ENCODE results near the gene ADA. TPM values are rescaled to one million over a fixed set of nuclear protein-coding genes. Genes with fewer than 3 reads are reported as not detected.

The ADA gene
- total RNA-seq, 6 donors from 2014 or later: 5.0 to 9.4 (median 7.2) TPM

DNA sequence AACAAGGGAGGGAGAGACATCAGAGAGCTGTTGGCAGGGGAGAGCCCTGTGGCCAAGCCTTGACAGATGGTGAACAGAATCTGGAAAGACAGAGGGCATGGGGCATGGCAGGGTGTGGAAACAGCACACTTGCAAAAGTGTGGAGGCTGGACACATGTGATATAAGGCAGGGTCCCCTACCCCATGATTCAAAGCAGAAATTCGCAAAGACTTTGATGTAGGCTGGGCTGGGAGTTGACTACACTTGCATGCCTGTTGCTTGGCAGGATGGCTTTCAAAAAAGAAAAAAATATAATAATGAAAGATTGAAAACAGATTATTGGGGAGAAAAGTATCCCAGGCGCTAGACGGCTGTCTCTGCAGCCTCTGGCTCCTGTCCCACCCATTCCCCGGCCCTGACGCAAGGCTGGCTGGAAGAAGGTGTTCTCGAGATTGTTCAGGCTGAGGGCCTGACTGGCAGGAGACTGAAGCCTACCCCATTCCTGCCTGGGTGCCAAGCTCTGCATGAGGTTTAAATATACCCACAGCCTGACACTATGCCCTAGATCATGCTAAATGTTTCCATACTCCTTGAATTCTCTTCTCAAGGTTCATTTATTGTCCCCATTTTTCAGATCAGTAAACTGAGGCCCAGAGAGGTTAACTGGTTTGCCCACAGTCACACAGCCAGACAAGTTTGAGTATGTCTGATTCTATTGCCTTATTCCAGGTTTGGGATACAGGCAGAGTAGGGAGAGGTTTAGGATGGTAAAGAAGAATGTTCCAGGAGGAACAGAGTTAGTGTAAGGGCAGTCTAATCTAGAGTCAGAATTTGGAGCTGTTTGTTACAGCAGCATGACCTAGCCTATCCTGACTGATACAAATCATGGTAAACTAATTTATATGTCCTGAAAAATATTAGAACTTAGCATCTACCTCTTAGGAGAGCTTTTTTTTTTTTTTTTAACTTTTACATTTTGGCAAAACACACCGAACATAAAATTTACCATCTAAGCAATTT lies 40.2 kb upstream of the ADA start:
- Histone ChIP-seq H3K4me3 (no peak overlapping the region), H3K27ac (peak overlapping the region; percentile 50 to 76 (median 62)), H3K36me3 (no peaks in the 10 kb centered on the region), H3K9me3 (no peaks in the 10 kb centered on the region), H3K27me3 (no peaks in the 10 kb centered on the region), H3K4me1 (peaks cover 0 to 20% (median 13%) of the 10 kb centered on the region in 4 donors)
- 68 to 78% methylated on average over 7 of the region's 7 CpGs for WGBS, 2 donors
- no peak for DNase-seq
- TF ChIP-seq POLR2AphosphoS5 (IDR thresholded peaks at IDR 0.05): peak; percentile 9 to 64
- no peak for TF ChIP-seq POLR2A (IDR thresholded peaks at IDR 0.05)
- TF ChIP-seq EP300 (IDR thresholded peaks at IDR 0.05): peak in 1 of 4 donors; percentile 53
- ATAC-seq (ENCODE audit: low FRiP score in 2 of 2): peak; percentile 38 to 76

DNA sequence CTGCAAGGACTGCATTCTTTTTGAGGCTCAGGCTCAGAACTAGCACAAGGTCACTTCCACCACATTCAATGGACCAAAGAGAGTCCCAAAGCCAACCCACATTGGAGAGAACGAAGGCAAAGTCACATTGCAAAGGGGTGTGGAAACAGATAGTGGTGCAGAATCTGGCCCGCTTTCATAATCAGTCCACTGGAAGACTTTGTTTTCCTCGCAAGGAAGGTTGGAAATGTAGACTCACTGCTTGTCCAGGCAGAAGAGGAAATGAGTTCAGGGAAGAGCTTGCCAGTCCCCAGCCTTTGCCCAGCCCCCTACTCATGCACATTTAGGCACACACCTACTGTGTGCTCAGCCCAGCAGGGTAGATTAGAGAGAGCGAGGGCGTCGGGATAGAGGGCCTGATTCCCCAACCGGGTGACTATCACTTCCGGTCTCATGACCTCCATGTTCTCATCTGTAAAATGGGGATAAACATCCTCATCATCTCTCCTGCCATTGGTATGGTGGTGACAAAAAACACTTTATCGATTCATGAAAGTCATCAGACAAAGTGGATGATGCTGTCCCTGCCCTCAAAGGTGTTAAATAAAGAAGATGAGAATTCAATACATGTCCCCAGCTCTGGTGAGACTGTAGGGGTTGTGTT lies 39.4 kb upstream of the ADA start:
- Histone ChIP-seq H3K9me3 (no peaks in the 10 kb centered on the region), H3K4me1 (peaks cover 0 to 20% (median 9%) of the 10 kb centered on the region in 4 donors), H3K36me3 (no peaks in the 10 kb centered on the region), H3K27ac (peak overlapping the region; percentile 8 to 76 (median 42)), H3K27me3 (no peaks in the 10 kb centered on the region), H3K4me3 (no peak overlapping the region)
- WGBS, 2 donors: 87 to 91% methylated on average over 9 of the region's 9 CpGs
- ATAC-seq (ENCODE audit: low FRiP score in 2 of 2) (peak in 1 of 2 donors; percentile 47), DNase-seq (no peak)
- TF ChIP-seq, protein P1, sequence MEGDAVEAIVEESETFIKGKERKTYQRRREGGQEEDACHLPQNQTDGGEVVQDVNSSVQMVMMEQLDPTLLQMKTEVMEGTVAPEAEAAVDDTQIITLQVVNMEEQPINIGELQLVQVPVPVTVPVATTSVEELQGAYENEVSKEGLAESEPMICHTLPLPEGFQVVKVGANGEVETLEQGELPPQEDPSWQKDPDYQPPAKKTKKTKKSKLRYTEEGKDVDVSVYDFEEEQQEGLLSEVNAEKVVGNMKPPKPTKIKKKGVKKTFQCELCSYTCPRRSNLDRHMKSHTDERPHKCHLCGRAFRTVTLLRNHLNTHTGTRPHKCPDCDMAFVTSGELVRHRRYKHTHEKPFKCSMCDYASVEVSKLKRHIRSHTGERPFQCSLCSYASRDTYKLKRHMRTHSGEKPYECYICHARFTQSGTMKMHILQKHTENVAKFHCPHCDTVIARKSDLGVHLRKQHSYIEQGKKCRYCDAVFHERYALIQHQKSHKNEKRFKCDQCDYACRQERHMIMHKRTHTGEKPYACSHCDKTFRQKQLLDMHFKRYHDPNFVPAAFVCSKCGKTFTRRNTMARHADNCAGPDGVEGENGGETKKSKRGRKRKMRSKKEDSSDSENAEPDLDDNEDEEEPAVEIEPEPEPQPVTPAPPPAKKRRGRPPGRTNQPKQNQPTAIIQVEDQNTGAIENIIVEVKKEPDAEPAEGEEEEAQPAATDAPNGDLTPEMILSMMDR (IDR thresholded peaks at IDR 0.05): no peak
- TF ChIP-seq POLR2A (IDR thresholded peaks at IDR 0.05): no peak
- TF ChIP-seq EP300 (IDR thresholded peaks at IDR 0.05): no peak
- TF ChIP-seq POLR2AphosphoS5 (IDR thresholded peaks at IDR 0.05): no peak

DNA sequence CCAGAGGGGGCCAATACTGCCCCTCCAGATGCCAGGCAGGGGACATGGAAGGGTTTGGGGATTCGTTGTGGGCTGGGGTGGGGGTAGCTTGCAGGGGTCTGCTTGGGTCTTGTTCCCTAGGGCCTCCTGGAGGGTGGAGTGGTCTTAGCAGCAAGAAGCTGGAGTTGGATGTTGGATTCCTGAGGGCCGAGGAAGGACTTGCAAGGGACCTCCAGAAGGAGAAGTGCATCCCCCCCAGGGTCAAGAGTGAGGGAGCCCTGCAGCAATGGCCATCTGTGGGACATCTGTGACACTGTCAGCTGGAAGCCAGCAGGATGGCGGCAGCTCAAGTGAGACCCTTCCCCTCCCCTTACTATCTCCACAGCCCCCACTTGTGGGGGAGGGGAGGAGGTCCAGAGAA lies 38.3 kb upstream of the ADA start:
- 71% methylated on average over 3 of the region's 3 CpGs; no CpG with 5 or more reads in 1 of the 2 donors for WGBS, 2 donors
- no peaks in the 10 kb centered on the region for H3K27me3 ChIP-seq
- peaks cover 8 to 21% (median 17%) of the 10 kb centered on the region in 4 donors for H3K4me1 ChIP-seq
- TF ChIP-seq POLR2AphosphoS5 (IDR thresholded peaks at IDR 0.05) (no peak), POLR2A (IDR thresholded peaks at IDR 0.05) (no peak), EP300 (IDR thresholded peaks at IDR 0.05) (no peak)
- TF ChIP-seq, protein P1 (IDR thresholded peaks at IDR 0.05): no peak
- no peak overlapping the region for H3K27ac ChIP-seq
- no peaks in the 10 kb centered on the region for H3K36me3 ChIP-seq
- ATAC-seq (ENCODE audit: low FRiP score in 2 of 2) (no peak), DNase-seq (no peak)
- no peak overlapping the region for H3K4me3 ChIP-seq
- H3K9me3 ChIP-seq: no peaks in the 10 kb centered on the region

DNA sequence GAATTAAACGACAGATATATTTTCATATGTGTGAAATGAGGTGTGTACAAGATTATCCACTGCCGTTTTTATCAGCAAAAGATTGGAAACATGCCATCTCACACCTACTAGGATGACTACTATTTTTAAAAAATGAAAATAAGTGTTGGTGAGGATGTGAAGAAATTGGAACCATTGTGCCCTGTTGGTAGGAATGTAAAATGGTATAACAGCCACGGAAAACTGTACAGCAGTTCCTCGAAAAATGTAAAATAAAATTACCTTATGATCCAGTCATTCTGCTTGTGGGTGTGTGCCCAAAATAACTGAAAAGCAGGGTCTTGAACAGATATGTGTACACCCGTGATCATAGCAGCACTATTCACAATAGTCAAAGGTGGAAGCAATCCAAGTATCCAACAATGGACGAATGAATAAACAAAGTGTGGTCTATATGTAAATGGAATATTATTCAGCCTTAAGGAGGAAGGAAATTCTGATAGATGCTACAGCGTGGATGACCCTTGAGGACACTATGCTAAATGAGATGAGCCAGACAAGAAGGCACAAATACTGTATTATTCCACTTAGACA lies 36.6 kb upstream of the ADA start:
- no peak for ATAC-seq (ENCODE audit: low FRiP score in 2 of 2)
- Histone ChIP-seq H3K36me3 (no peaks in the 10 kb centered on the region), H3K4me1 (peaks cover 10 to 13% (median 11%) of the 10 kb centered on the region in 4 donors), H3K27ac (no peak overlapping the region), H3K27me3 (no peaks in the 10 kb centered on the region), H3K4me3 (no peak overlapping the region), H3K9me3 (no peaks in the 10 kb centered on the region)
- DNase-seq: no peak
- WGBS, 2 donors: 51 to 52% methylated on average over 7 of the region's 7 CpGs
- TF ChIP-seq POLR2AphosphoS5 (IDR thresholded peaks at IDR 0.05) (no peak), EP300 (IDR thresholded peaks at IDR 0.05) (no peak), POLR2A (IDR thresholded peaks at IDR 0.05) (no peak)
- TF ChIP-seq, protein P1 (IDR thresholded peaks at IDR 0.05): no peak

DNA sequence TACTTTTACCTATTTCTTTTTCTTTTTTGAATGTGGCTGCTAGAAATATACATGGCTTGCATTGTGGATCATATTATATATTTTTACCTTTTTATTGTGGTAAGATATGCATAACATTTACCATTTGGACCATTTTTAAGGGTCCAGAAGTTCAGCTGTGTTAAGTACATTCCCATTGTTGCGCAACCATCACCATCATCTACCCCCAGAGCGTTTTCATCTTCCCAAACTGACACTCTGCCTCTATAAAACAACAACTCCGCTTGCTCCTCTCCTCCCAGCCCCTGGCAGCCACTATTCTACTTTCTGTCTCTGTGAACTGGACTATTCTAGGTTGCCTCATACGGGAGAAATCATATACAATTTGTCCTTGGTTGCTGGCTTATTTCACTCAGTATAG lies 35.4 kb upstream of the ADA start:
- 79 to 89% methylated on average over 4 of the region's 4 CpGs for WGBS, 2 donors
- DNase-seq: no peak
- no peak overlapping the region for H3K27ac ChIP-seq
- H3K9me3 ChIP-seq: no peaks in the 10 kb centered on the region
- no peak for ATAC-seq (ENCODE audit: low FRiP score in 2 of 2)
- no peak overlapping the region for H3K4me3 ChIP-seq
- H3K4me1 ChIP-seq: peaks cover 10 to 11% (median 10%) of the 10 kb centered on the region in 4 donors
- TF ChIP-seq, protein P1 (IDR thresholded peaks at IDR 0.05): no peak
- TF ChIP-seq POLR2A (IDR thresholded peaks at IDR 0.05): no peak
- TF ChIP-seq EP300 (IDR thresholded peaks at IDR 0.05): no peak
- no peak for TF ChIP-seq POLR2AphosphoS5 (IDR thresholded peaks at IDR 0.05)
- no peaks in the 10 kb centered on the region for H3K36me3 ChIP-seq
- no peaks in the 10 kb centered on the region for H3K27me3 ChIP-seq
